ENCODE results near the gene ZNFX1.
"Not testable (repeated sequence)": the region's sequence is repeated elsewhere in the genome, so short reads cannot be mapped to it uniquely, and the experiment has no call there.

Gene ZNFX1

DNA sequence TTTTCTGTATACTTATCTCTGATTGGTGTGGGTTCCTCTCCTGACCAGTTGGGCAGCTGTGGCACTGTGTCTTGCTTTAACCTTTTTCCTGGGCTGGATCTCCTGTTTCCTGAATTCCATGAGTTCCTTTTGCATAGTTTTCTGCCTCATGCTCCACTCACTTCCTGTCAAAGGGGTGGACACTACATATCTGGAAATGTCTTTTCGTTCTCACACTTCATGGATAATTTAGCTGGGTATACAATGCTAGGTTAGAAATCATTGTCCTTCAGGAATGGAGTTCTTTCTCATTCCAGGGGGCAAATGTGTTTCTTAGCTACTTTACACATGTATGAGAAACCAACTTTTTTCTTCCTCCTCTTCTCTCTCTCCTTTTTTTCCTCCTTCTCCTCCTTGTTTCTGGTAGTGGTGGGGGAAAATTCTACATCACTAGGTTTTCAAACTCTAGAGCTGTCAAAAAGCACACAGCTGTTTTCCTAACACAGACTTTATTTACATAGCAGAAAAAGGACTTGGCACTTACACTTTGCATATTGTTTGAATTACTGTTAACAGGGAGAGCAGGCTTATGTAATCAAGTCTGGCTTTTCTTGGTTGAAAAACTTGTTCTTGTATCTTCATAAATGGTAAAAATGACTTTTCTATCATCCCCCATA is 67.6 kb downstream of the ZNFX1 start:
- DNase-seq (ENCODE audit: low read depth) = no peak

DNA sequence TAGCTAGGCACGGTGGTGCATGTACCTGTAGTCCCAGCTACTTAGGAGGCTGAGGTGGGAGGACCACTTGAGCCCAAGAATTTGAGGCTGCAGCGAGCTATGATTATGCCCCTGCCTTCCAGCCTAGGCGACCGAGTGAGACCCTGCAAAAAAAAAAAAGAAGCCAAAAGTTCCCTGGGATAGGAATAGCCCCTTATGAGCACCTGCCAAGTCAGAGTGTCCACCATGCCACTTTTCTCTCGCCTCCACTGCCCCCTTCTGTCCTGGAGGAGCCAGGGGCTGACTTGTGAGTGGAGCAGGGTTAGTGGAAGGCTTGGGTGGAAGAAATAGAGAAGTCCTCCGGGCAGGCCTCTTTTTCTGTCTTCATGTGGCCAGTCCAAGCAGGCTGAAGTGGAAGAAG is 70.8 kb downstream of the ZNFX1 start:
- DNase-seq (ENCODE audit: low read depth) = no peak

DNA sequence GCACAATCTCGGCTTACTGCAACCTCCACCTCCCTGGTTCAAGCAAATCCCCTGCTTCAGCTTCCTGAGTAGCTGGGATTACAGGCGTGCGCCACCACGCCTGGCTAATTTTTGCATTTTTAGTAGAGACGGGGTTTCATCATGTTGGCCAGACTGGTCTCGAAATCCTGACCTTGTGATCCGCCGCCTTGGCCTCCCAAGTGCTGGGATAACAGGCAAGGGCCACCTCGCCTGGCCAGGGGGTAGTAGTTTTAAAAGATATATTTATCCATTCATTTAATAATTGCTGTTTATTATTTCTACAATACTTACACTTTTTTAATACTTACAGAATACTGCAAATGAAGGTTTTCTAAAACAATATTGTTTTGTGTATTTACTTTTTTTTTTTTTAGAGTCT is 74.1 kb downstream of the ZNFX1 start:
- no peak for DNase-seq (ENCODE audit: low read depth)

DNA sequence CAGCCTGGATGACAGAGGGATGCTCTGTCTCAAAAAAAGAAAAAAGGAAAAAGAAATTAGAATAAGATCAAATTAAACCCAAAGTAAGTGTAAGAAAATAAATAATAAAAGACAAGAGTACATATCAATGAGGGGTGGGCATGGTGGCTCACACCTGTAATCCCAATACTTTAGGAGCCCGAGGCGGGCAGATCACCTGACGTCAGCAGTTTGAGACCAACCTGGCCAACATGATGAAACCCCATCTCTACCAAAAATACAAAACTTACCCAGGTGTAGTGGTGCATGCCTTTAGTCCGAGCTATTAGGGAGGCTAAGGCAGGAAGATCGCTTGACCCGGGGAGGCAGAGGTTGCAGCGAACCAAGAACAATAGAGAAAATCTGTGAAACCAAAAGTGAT is 74.8 kb downstream of the ZNFX1 start:
- no peak for DNase-seq (ENCODE audit: low read depth)

DNA sequence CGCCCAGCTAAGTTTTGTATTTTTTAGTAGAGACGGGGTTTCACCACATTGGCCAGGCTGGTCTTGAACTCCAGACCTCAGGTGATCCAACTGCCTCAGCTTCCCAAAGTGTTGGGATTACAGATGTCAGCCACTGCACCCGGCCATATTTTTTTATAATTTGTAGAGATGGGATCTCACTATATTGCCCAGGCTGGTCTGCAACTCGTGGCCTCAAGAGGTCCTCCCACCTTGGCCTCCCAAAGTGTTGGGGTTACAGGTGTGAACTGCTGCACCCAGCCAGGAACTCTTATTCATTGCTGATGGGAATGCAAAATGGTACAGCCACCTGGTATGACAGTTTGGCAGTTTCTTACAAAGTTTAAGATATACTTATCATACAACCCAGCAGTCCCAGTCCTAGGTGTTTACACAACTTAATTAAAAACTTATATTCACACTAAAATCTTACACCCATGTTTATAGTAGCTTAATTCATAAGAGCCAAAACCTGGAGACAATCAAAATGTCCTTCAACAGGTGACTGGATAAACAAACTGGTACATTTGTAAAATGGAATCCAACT is 78.0 kb downstream of the ZNFX1 start:
- no peak for DNase-seq (ENCODE audit: low read depth)

DNA sequence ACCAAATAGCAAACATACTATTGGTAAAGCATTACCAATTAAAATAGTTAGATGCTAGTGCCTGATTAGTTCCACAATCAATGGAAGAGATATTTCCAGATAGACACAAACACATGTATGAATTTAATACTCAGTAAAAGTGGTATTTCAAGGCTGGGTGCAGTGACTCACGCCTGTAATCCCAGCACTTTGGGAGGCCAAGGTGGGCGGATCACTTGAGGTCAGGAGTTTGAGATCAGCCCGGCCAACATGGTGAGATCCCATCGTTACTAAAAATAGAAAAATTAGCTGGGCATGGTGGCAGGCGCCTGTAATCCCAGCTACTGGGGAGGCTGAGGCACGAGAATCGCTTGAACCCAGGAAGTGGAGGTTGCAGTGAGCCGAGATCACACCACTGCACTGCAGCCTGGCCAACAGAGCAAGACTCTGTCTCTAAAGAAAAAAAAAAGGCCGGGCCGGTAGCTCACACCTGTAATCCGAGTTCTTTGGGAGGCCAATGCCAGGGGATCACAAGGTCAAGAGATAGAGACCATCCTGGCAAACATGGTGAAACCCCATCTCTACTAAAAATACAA is 84.8 kb downstream of the ZNFX1 start:
- not testable (repeated sequence) for DNase-seq (ENCODE audit: low read depth)

All from activated T-helper 1 cell treated with Interleukin-2 at 50 U/mL for 16 hours (primary cell).